Ecto neural progenitor cell (in vitro differentiated cells): Measurements from ENCODE around the gene TMEM245.
"Not testable (repeated sequence)": the region's sequence is repeated elsewhere in the genome, so short reads cannot be mapped to it uniquely, and the experiment has no call there.

Source experiments
- DNase-seq: peaks from one replicate; pipeline ENCODE4 v3.0.0-alpha.2; 2018; ENCODE audit warnings: low spot score

Gene TMEM245

GRCh38 chr9:109132567-109133021 lies 12.8 kb upstream of the TMEM245 start:
- no peak for DNase-seq

- no peak for DNase-seq
Observed at GRCh38 chr9:109129470-109130197, 9.9 kb upstream of the TMEM245 start.

GRCh38 chr9:109126671-109127070 lies 6.9 kb upstream of the TMEM245 start:
- DNase-seq = not testable (repeated sequence)

- no peak for DNase-seq
Observed at GRCh38 chr9:109124121-109124520, 4.4 kb upstream of the TMEM245 start.

- DNase-seq = no peak
Observed at GRCh38 chr9:109122726-109123621, 3.2 kb upstream of the TMEM245 start.

GRCh38 chr9:109121232-109121796 lies 1.6 kb upstream of the TMEM245 start:
- no peak for DNase-seq

GRCh38 chr9:109120204-109120789 lies 550 bp upstream of the TMEM245 start:
- no peak for DNase-seq

GRCh38 chr9:109118808-109119438 lies 824 bp downstream of the TMEM245 start:
- no peak for DNase-seq

- no peak for DNase-seq
Observed at GRCh38 chr9:109117856-109118807, 1.6 kb downstream of the TMEM245 start.

GRCh38 chr9:109115931-109116526 lies 3.7 kb downstream of the TMEM245 start:
- no peak for DNase-seq

- DNase-seq = no peak
Observed at GRCh38 chr9:109114670-109115069, 5.1 kb downstream of the TMEM245 start.

GRCh38 chr9:109113892-109114609 lies 5.7 kb downstream of the TMEM245 start:
- no peak for DNase-seq

GRCh38 chr9:109113254-109113653 lies 6.5 kb downstream of the TMEM245 start:
- no peak for DNase-seq

GRCh38 chr9:109110329-109111021 lies 9.3 kb downstream of the TMEM245 start:
- no peak for DNase-seq

GRCh38 chr9:109109967-109110328 lies 9.8 kb downstream of the TMEM245 start:
- DNase-seq = no peak

GRCh38 chr9:109108318-109108717 lies 11.4 kb downstream of the TMEM245 start:
- no peak for DNase-seq

GRCh38 chr9:109107402-109108240 lies 12.1 kb downstream of the TMEM245 start:
- DNase-seq = no peak

- no peak for DNase-seq
Observed at GRCh38 chr9:109101810-109102209, 17.9 kb downstream of the TMEM245 start.
